ENCODE results near the gene MTMR12. TPM values are rescaled to one million over a fixed set of nuclear protein-coding genes. Genes with fewer than 3 reads are reported as not detected.
A peak's percentile ranks its signal among the peaks of the same experiment; 100 is the strongest.

MTMR12 gene
- total and polyA plus RNA-seq, 10 of the 15 experiments (the other 5 are each of a cell fraction or from before 2014, with no cell fraction given): 5.0 to 22.9 (median 16.3) TPM

GRCh38 chr5:32312595-32313332, at the start of gene MTMR12 (continued):
- no peak for TF ChIP-seq HDAC6 (IDR thresholded peaks at IDR 0.05; ENCODE audit: unreplicated experiment)
- TF ChIP-seq SIX5 (IDR thresholded peaks at IDR 0.05; ENCODE audit: low read depth, low read length, severe bottlenecking): peak; percentile 23
- no peak for TF ChIP-seq PAX8 (IDR thresholded peaks at IDR 0.05)
- peak; percentile 93 for TF ChIP-seq SKIL (IDR thresholded peaks at IDR 0.05; ENCODE audit: low read depth, poor library complexity, severe bottlenecking)
- no peak for TF ChIP-seq RBBP5 (conservative IDR thresholded peaks at IDR 0.05)
- peak; percentile 61; the same call in 1 of the 2 replicates for TF ChIP-seq TCF12 (IDR thresholded peaks at IDR 0.05; ENCODE audit: low read depth, low read length)
- no peak for TF ChIP-seq TAF1 (IDR thresholded peaks at IDR 0.05; ENCODE audit: borderline replicate concordance, low read depth, low read length)
- no peak for TF ChIP-seq JUNB (IDR thresholded peaks at IDR 0.05)
- TF ChIP-seq SPI1 (IDR thresholded peaks at IDR 0.05; ENCODE audit: borderline replicate concordance, insufficient read depth, low read depth, low read length): no peak
- TF ChIP-seq BRCA1 (IDR thresholded peaks at IDR 0.05; ENCODE audit: low read depth, low read length): no peak
- TF ChIP-seq ATF3 (IDR thresholded peaks at IDR 0.05; ENCODE audit: borderline replicate concordance, extremely low read depth, low read depth, low read length): no peak
- TF ChIP-seq BCL3 (IDR thresholded peaks at IDR 0.05; ENCODE audit: borderline replicate concordance, insufficient read depth, low read depth, low read length, poor library complexity, severe bottlenecking): no peak
- no peak for TF ChIP-seq BCL11A (IDR thresholded peaks at IDR 0.05; ENCODE audit: low read depth, low read length)
- peak; percentile 96 to 99 for TF ChIP-seq BHLHE40 (IDR thresholded peaks at IDR 0.05; ENCODE audit: borderline replicate concordance in 1 of 2, low read depth in 2 of 2, low read length in 1 of 2)
- no peak for TF ChIP-seq YBX1 (IDR thresholded peaks at IDR 0.05)
- TF ChIP-seq SRF (IDR thresholded peaks at IDR 0.05; ENCODE audit: low read depth in 2 of 2, low read length in 2 of 2): no peak
- TF ChIP-seq NRF1 (conservative IDR thresholded peaks at IDR 0.05; ENCODE audit: low read depth, low read length): 0 out of 2 replicates have a peak, but pooled peaks have one; percentile 27
- no peak for TF ChIP-seq ZZZ3 (IDR thresholded peaks at IDR 0.05; ENCODE audit: control insufficient read depth, insufficient read length, low read depth)
- peak; percentile 99 for TF ChIP-seq SP1 (IDR thresholded peaks at IDR 0.05; ENCODE audit: low read depth, low read length)
- peak in 1 of 2 experiments; percentile 35; a peak in 1 of 4 replicates for TF ChIP-seq EP300 (IDR thresholded peaks at IDR 0.05; ENCODE audit: borderline replicate concordance in 1 of 2, control insufficient read depth in 1 of 2, low read depth in 2 of 2, low read length in 2 of 2)
- TF ChIP-seq IRF4 (IDR thresholded peaks at IDR 0.05; ENCODE audit: low read depth, low read length): no peak
- peak; percentile 90 for TF ChIP-seq BACH1 (IDR thresholded peaks at IDR 0.05; ENCODE audit: borderline replicate concordance)
- TF ChIP-seq IRF3 (IDR thresholded peaks at IDR 0.05): peak; percentile 98
- TF ChIP-seq CBFB (IDR thresholded peaks at IDR 0.05; ENCODE audit: low read depth): no peak
- no peak for TF ChIP-seq SMAD1 (IDR thresholded peaks at IDR 0.05; ENCODE audit: low read depth, partially characterized antibody)
- no peak for TF ChIP-seq ZNF384 (IDR thresholded peaks at IDR 0.05; ENCODE audit: borderline replicate concordance, low read depth, low read length)
